Body of pancreas (tissue), 4 donors: ENCODE measurements around the gene PGS1. TPM values are rescaled to one million over a fixed set of nuclear protein-coding genes. Genes with fewer than 3 reads are reported as not detected.

Experiments used
- ATAC-seq: fragments of 150-250 bp; one replicate; pipeline ENCODE4 v1.9.1; 2016
- DNase-seq, 4 donors: peaks; one replicate each; pipeline ENCODE4 v3.0.0-alpha.2; 2019
- H3K27ac ChIP-seq, 4 donors: fragments of 200-600 bp; sonication (generic); 1 replicate in 3 of 4; 2 replicates in 1 of 4; pipeline versions ENCODE4 v1.5.1 to v1.6.1; 2016 to 2019; ENCODE audit warnings: mild to moderate bottlenecking in 1 of 4, mixed read lengths in 1 of 4, moderate library complexity in 1 of 4
- H3K27me3 ChIP-seq, 2 donors: fragments of 200-600 bp; sonication (generic); one replicate each; pipeline ENCODE4 v1.6.0; 2016; ENCODE audit warnings: mild to moderate bottlenecking in 1 of 2
- H3K36me3 ChIP-seq, 2 donors: fragments of 200-600 bp; sonication (generic); replicated peaks in 1 of 2; 2 replicates each; pipeline ENCODE4 v1.5.1; 2016; ENCODE audit warnings: low read depth in 2 of 2; ENCODE audit not compliant: insufficient read depth in 1 of 2
- H3K4me1 ChIP-seq: fragments of 200-600 bp; sonication (generic); one replicate; pipeline ENCODE4 v1.6.0; 2016
- H3K4me3 ChIP-seq, 2 donors: fragments of 200-600 bp; sonication (generic); 1 replicate in 1 of 2; 2 replicates in 1 of 2; pipeline ENCODE4 v1.5.1; 2016 to 2019
- H3K9me3 ChIP-seq, 3 donors: fragments of 200-600 bp; sonication (generic); 1 replicate in 2 of 3; 2 replicates in 1 of 3; pipeline ENCODE4 v1.5.1; 2016
- CTCF ChIP-seq, 7 experiments: fragments of 450-650 bp in 4 of 7; fragments of 200-600 bp in 3 of 7; sonication (generic) in 3 of 7; IDR thresholded peaks; one replicate each; pipeline ENCODE4 v1.5.1; 2016 to 2019; ENCODE audit warnings: antibody characterized with exemption in 7 of 7
- POLR2A ChIP-seq, 3 donors: fragments of 450-650 bp; IDR thresholded peaks; one replicate each; pipeline ENCODE4 v1.6.1; 2016; ENCODE audit warnings: antibody characterized with exemption in 3 of 3, mild to moderate bottlenecking in 2 of 3
- WGBS, 2 donors: methylation state at CpG; one replicate each; pipeline ENCODE4 v1.1.5; 2017; 5-methylcytosine and 5-hydroxymethylcytosine counted together
- intact Hi-C: fragments of 100-400 bp; cut with DNase I; formaldehyde crosslinking; loops from one replicate; pipeline ENCODE4 v1.15.1; 2023
- total RNA-seq, 2 donors: library from RNA; depleted of rRNA; stranded (reverse); fragments of >200 nt; gene quantifications; one replicate each; pipeline ENCODE4 v1.1.0, GENCODE V29; 2016

Gene PGS1
- total RNA-seq, 2 donors from 2014 or later: 17.1 to 30.4 TPM

DNA sequence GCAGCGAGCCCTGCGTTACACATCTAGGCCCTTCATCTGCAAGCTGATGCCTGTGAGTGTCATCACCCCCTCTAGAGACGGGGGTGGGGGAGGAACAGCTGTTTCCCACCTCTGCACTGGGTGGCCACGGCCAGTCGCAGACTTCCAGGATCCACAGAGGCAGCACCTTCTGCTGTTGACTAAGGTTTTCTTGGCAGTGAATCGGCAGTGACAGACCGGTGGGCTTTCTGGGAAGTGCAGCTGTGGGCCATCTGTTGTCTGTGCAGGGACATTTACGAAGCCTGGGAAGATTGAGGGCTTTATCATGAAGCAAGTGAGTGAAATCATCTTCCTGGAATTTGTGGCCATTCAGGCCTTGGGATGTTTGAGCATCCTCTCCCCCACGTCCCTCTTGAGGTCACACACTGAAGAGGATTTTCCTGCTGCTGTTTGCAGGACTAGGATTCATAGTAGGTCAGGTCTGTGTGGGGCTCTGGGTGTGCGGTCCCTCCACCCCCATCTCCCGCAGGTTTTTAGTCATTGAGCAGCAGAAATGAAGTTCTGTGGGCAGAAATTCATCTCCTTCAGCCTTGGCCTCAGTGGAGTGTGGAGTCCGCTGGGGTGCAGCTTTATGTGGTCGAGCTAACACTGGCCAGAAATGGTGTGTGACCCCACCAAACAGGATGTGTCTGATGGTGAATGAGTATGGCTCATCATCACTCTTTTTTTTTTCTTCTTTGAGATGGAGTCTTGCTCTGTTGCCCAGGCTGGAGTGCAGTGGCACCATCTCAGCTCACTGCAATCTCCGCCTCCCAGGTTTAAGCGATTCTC, 12.0 kb downstream of the PGS1 start:
- ATAC-seq: peak; percentile 34
- Histone ChIP-seq H3K9me3 (no peaks in the 10 kb centered on the region), H3K4me3 (no peak overlapping the region), H3K27ac (no peak overlapping the region), H3K4me1 (peaks cover 12% of the 10 kb centered on the region), H3K36me3 (peaks cover 0 to 1% of the 10 kb centered on the region in 2 donors), H3K27me3 (no peaks in the 10 kb centered on the region)
- WGBS, 2 donors: 74 to 85% methylated on average over 5 to 15 of the region's 15 CpGs
- DNase-seq: no peak
- intact Hi-C loops: no loop called here
- TF ChIP-seq POLR2A (IDR thresholded peaks at IDR 0.05) (no peak), CTCF (IDR thresholded peaks at IDR 0.05) (no peak)

GRCh38 chr17:78391051-78391431, 12.6 kb downstream of the PGS1 start:
- intact Hi-C loops: no loop called here
- TF ChIP-seq CTCF (IDR thresholded peaks at IDR 0.05) (no peak), POLR2A (IDR thresholded peaks at IDR 0.05) (no peak)
- H3K27ac ChIP-seq: no peak overlapping the region
- peaks cover 0 to 1% of the 10 kb centered on the region in 2 donors for H3K36me3 ChIP-seq
- DNase-seq (no peak), ATAC-seq (no peak)
- 87 to 94% methylated on average over 10 to 11 of the region's 11 CpGs for WGBS, 2 donors
- H3K27me3 ChIP-seq: no peaks in the 10 kb centered on the region
- no peaks in the 10 kb centered on the region for H3K9me3 ChIP-seq
- H3K4me1 ChIP-seq: peaks cover 15% of the 10 kb centered on the region
- H3K4me3 ChIP-seq: no peak overlapping the region

- Histone ChIP-seq H3K36me3 (peaks cover 0 to 1% of the 10 kb centered on the region in 2 donors), H3K9me3 (no peaks in the 10 kb centered on the region), H3K4me3 (no peak overlapping the region), H3K27ac (no peak overlapping the region), H3K27me3 (no peaks in the 10 kb centered on the region), H3K4me1 (peaks cover 23% of the 10 kb centered on the region)
- DNase-seq (no peak), ATAC-seq (no peak)
- 63 to 80% methylated on average over 4 of the region's 4 CpGs for WGBS, 2 donors
- intact Hi-C loops: no loop called here
- TF ChIP-seq CTCF (IDR thresholded peaks at IDR 0.05) (no peak), POLR2A (IDR thresholded peaks at IDR 0.05) (no peak)
Observed at GRCh38 chr17:78391843-78392242, 13.4 kb downstream of the PGS1 start.

GRCh38 chr17:78392295-78392694, 13.8 kb downstream of the PGS1 start:
- TF ChIP-seq POLR2A (IDR thresholded peaks at IDR 0.05): no peak
- TF ChIP-seq CTCF (IDR thresholded peaks at IDR 0.05): no peak
- peaks cover 27% of the 10 kb centered on the region for H3K4me1 ChIP-seq
- H3K27me3 ChIP-seq: no peaks in the 10 kb centered on the region
- ATAC-seq (no peak), DNase-seq (no peak)
- peaks cover 0 to 1% of the 10 kb centered on the region in 2 donors for H3K36me3 ChIP-seq
- no peaks in the 10 kb centered on the region for H3K9me3 ChIP-seq
- intact Hi-C loops: no loop called here
- H3K4me3 ChIP-seq: no peak overlapping the region
- H3K27ac ChIP-seq: no peak overlapping the region
- 89 to 95% methylated on average over 6 of the region's 6 CpGs for WGBS, 2 donors

GRCh38 chr17:78393575-78393974, 15.1 kb downstream of the PGS1 start:
- ATAC-seq (no peak), DNase-seq (no peak)
- Histone ChIP-seq H3K9me3 (no peaks in the 10 kb centered on the region), H3K4me3 (no peak overlapping the region), H3K27me3 (no peaks in the 10 kb centered on the region), H3K4me1 (peaks cover 19% of the 10 kb centered on the region), H3K27ac (no peak overlapping the region), H3K36me3 (peaks cover 0 to 8% of the 10 kb centered on the region in 2 donors)
- TF ChIP-seq CTCF (IDR thresholded peaks at IDR 0.05): no peak
- WGBS, 2 donors: 90 to 92% methylated on average over 4 of the region's 4 CpGs
- intact Hi-C loops: no loop called here
